GM21576 (cell line): Measurements from ENCODE around the gene ACAP3.

Experiments
- ATAC-seq: cut with Tn5 transposase; IDR thresholded peaks from one replicate; pipeline ENCODE4 v1.9.1; 2021; ENCODE audit warnings: mild to moderate bottlenecking, moderate library complexity; ENCODE audit not compliant: unreplicated experiment

The ACAP3 gene

GRCh38 chr1:1302006-1302430 lies 5.7 kb downstream of the ACAP3 start:
- ATAC-seq = no peak

DNA sequence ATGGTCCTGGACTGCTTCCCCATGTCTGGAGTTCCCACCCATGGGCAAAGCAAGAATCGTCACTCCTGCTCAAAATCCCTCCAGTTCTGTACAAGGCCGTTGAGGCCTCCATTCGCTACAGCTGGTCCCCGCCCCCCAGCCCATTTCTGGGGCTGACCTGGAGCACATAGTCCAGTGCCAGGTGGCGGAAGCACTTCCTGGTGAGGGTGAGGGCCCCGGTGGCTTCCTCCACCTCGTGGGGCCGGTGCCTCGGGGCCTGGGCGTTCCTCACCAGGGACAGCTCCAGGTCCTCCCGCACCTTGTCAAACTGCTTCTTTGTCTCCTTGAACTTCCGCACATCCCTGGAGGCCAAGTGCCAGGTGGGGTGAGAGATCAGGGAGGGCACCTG lies 7.4 kb downstream of the ACAP3 start:
- ATAC-seq = no peak

DNA sequence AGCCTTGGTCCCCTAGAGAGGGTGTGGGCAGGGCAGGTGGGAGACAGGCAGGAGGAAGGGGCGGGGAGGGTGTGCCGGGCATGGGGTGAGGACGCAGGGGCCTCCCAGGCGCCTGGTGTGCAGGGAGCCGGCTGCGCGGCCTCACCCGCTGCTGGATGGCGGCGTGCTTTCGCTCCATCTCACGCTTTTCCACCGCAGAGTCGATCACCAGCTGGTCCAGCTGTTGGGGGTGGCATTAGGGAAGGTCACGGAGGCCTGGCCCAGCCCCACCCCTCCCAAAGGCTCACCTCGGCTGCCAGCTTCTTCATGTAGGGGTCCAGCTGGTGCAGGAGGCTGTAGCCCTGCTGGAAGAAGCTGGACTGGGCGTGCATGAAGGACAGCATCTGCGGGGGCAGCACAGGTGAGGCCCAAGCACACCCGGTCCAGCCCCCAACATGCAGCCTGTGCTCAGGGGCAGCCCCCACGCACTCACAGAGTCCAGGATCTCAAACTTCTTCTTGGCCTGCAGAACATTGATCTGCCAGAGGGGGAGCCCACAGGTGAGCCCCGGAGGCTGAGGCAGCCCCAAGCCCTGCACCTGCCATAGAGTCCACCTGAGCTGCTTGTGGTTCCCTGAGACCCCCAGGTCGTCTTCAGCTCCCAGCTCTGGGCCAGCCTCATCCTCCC lies 7.9 kb downstream of the ACAP3 start:
- ATAC-seq = no peak

GRCh38 chr1:1298861-1299685 lies 8.7 kb downstream of the ACAP3 start:
- ATAC-seq = no peak

GRCh38 chr1:1297802-1298424 lies 9.8 kb downstream of the ACAP3 start:
- no peak for ATAC-seq

- ATAC-seq = no peak
These were observed 11.4 kb downstream of the ACAP3 start for GRCh38 chr1:1296070-1297061.

DNA sequence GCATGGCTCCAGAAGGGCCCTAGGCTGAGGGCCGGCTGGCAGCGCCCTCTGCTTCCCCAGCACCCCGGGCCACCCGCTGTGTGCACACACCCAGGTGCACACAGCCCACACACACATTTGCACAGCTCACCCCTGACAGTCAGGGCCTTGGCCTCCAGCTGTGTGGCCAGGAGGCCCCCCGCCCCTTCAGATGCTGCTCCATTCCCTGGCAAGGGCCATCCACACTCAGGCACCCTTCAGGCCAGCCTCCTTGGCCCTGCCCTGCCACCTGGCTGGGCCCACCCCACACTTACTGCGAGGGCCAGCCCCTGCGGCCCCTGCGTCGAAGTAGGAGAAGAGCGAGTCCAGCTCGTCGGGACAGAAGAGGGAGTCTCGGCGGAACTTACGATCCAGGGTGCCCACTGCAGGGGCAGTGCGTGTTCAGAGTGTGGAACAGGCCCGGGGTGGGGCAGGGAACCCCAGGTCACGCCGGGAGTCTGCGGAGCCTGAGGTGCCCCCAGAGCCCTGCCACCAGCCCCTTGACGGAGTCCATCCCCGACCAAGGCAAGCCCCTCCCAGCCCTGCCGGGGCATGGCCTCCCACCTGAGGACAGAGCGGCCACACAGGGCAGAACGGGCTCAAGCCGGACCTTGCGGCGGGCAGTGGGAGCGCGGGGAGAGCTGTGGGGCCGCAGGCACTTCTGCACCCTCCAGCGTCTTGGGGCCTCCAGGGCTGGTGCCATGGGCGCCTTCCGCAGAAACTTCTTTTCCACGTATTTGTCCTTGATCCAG lies 12.4 kb downstream of the ACAP3 start:
- ATAC-seq = no peak

DNA sequence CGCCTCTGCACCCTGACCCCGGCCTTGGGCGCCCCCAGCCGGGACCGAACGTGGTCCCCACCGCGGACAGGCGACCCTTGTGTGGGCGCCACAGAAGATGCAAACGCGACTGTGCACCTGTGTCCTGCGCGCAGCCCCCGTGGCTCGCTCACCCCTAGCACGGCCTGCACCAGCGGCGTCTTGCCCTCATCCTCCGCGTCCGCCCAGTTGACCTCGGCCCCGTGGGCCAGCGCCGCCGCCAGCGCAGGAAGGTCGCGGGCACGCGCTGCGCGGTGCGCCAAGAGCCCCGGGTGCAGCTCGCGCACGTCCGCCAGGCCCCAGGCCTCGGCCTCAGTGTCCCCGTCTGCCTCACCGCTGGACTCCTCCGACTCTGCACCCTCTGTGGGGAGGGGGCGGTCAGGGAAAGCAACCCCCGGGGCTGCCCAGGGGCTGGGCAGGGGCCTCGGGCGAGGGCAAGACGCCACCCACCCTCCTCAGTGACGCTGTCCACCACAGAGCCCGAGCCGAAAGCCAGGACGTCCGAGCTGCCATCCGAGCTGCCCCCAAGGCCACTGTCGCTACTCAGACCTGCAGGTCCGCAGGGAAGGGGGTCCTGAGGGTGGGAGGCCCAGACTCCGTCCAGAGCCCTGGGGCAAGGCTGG lies 13.4 kb downstream of the ACAP3 start:
- no peak for ATAC-seq

GRCh38 chr1:1293263-1294249 lies 14.2 kb downstream of the ACAP3 start:
- no peak for ATAC-seq

DNA sequence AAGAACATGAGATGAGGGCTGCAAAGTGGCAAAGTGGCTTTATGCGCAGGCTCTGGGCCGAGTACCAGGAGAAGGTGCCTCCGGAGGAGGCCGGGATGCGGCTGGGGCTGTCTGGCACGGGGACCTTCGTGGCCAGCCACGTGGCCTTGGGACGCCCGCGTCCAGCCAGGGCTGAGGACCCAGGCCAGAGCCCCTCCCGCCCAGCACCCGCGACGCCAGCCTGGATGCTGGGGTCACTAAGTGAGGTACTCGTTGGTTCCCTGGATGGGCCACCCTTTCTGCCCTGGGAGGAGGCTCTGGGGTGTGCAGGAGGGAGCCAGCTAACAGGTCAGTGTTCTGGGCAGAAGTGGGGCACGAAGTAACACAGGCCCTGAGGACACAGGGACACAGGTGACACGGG lies 14.9 kb downstream of the ACAP3 start:
- no peak for ATAC-seq

GRCh38 chr1:1292442-1292779 lies 15.3 kb downstream of the ACAP3 start:
- no peak for ATAC-seq

DNA sequence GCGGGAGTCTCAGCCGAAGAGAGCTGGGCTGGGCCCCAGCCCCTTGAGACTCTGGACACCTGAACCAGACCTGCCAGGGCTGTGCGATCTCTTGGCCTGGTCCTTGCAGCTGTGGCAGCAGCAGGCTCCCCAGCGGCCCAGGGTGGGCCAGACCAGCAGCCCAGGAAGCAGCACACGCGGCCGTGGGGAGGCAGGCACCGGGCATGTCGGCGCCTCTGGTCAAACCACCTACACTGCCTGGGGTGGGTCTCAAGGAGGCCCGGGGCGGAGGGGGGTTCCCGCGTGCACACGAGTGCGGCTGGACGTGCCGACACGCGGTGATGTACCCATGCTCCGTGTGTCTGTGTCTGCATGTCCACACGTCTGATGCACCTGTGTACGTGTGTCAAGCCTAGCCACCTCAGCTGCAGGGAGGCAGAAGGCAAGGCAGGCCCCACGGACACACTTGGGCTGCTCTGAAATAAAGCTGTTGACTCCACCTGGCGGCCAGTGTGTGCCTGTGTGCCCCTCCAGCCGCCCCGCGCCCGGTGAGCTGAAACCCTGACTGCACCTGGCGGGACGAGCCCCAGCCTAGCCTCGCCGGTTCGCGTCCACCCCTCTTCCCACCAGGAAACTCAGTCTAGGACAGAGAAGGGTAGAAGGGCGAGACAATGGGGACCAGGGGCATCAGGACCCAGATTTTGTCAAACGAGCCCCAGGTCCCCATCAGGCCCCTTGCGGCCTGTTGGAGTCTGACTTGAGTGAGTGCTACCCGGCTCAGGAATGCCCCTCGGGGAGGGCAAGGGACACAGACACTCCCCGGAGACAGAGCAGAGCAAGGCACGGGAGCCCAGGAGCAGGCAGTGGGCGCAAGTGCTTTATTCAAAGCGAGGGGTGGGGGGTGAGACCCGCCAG lies 15.9 kb downstream of the ACAP3 start:
- no peak for ATAC-seq

DNA sequence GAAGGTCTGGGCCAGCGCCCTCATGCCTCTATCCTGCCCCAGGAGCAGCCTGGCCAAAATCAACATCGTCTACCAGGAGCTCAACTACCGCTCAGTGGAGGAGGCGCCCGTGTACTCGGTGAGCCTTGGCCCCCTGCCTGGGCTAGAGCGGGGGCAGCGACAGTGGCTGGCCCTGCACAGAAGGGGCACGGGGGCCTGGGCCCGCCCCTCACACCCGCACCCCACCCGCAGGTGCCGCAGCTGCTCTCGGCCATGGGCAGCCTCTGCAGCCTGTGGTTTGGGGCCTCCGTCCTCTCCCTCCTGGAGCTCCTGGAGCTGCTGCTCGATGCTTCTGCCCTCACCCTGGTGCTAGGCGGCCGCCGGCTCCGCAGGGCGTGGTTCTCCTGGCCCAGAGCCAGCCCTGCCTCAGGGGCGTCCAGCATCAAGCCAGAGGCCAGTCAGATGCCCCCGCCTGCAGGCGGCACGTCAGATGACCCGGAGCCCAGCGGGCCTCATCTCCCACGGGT lies 16.7 kb downstream of the ACAP3 start:
- ATAC-seq = no peak

GRCh38 chr1:1290238-1290731 lies 17.4 kb downstream of the ACAP3 start:
- ATAC-seq = no peak

GRCh38 chr1:1287288-1288110 lies 20.2 kb downstream of the ACAP3 start:
- ATAC-seq = no peak
